ENCODE results near the gene WWOX. TPM values are rescaled to one million over a fixed set of nuclear protein-coding genes. Genes with fewer than 3 reads are reported as not detected.

The WWOX gene
- total RNA-seq, 1 donor from 2014 or later = 19.0 TPM

DNA sequence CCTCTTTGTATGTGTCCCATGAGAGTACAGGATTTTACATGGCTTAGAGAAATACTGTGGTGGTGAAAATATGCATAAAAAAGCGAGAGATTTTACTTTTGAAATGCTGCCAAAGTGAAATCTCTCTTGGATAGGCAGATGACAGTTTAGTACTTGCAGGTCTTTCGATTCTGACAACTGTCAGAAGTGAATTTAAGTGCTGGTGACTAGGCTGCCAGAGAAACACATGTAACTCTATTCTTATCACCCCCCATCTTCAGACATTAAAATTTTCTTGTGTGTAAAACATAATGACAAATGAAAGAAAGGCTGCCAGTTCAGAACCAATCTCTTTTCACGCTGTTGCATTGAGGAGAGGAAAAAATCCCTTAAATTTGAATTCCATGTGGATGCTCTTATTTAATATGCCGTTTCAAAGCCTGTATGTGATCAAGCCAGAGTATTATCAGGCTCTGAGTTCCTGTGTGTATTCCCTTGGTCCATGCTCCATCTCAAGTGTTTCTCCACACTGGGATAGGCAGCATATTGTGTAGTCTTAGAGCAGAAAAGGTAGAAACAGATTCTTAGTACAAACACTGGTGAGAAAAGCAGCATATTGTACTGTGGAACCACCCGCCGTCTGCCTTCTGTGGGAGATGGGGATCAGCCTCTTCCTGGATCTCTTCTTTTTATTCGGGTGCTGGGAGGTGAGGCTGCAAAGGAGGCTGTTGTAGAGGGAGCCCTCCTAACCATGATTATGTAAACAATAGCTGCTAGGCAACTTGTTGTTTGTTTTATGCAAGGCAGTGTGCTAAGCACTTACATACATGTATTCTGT, 291.3 kb downstream of the WWOX start:
- intact Hi-C loops (cut with micrococcal nuclease) = loop anchor here (5.0 kb wide), 1 partner anchor 33 kb away; no protein-coding TSS in a partner anchor

DNA sequence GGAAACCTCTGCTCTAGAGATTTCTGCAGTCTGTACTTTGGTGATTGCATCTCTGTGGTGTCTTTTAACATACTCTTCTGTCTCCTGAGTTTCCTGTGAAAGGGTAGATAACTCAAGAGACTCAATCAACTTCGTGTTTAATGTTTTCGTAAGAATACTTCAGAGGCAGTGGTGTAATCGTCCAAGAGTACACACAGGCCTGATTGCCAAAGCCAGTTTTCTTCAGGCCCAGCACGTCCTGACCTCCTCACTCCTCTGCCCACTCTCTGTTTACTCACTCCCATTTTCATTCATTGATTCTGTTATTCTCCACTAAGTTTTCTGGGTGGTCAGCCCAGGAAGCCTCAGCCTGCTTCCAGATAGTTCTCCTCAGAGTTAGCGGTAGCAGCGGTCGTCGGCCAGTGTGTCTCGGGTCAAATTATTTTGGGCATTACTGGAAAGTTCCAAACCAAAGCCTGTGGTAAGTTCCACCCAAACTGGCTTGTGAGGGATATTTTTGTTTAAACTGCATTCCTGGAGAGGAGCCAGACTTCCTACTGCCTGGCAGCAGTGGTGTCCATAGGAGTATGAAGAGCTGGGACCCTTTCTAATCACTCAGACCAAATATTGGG, 293.2 kb downstream of the WWOX start:
- intact Hi-C loops (cut with micrococcal nuclease) = loop anchor here (5.0 kb wide), 1 partner anchor 35 kb away; no protein-coding TSS in a partner anchor

DNA sequence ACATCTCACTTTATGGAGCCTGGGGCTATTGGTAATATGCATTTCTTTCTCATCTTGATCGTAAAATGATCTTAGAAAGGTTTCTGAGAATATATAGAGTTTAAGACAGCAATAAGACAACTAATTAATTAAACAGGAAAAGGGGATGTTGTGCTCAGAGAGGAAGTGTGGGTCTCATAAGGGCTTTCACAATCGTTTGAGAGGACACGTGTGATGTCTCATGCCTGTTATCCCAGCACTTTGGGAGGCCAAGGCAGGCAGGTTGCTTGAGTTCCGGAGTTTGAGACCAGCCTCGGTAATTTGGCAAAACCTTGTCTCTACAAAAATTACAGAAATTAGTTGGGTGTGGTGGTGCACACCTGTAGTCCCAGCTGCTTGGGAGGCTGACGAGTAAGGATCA, 295.6 kb downstream of the WWOX start:
- intact Hi-C loops (cut with micrococcal nuclease) = no loop called here

DNA sequence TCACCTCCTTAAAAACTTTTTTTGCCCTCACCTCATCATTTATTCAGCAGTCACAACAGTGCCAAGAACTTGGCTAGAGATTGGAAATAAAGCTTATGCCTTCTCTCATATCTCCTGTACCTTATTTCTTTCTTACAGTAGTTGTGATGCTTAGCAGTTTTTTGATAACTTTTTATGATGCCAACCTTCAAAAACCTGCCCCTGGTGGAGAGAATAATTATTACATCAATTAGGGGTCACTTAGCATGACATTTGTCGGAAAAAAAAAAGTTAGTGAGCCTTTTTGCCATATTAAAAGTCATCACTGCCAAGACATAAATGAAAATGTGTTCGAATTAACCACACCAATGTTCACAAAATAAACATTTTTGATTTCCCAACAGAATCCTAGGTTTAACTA, 296.6 kb downstream of the WWOX start:
- intact Hi-C loops (cut with micrococcal nuclease) = no loop called here

DNA sequence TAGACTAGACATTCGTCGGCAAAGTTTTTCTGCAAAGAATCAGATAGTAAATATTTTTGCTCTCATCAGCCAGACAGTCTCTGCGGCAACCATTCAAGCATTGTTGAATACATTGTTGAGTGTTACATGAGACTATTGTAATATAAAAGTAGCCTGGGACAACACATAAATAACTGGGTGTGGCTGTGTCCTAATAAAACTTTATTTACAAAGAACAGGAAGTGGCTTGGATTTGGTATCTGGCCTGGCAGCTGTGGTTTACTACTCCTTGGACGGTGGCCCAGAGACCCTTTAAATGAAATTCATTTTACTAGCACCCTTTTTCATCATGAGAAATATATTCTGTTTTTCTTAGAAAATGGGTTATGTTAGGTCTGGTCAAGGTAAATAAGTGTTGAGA, 297.2 kb downstream of the WWOX start:
- intact Hi-C loops (cut with micrococcal nuclease) = no loop called here

DNA sequence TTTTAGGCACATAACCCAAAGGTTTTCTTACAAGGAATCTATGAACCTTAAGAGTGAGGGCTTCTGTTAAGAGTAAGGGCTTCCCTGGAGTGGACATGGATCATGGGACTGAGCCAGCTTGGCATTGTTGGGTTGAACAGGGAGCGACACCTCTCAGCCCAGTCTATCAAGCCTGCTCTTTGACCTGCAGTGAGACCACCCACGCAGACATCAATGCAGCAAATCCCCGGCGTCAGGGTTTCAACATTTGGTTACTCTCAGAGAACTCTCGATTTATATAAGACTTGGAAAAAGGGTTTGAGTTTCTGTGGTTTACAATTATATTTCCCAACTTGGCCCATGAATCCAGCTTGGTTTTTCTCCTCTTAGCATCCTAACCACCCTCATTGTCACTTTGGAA, 299.9 kb downstream of the WWOX start:
- intact Hi-C loops (cut with micrococcal nuclease) = no loop called here

DNA sequence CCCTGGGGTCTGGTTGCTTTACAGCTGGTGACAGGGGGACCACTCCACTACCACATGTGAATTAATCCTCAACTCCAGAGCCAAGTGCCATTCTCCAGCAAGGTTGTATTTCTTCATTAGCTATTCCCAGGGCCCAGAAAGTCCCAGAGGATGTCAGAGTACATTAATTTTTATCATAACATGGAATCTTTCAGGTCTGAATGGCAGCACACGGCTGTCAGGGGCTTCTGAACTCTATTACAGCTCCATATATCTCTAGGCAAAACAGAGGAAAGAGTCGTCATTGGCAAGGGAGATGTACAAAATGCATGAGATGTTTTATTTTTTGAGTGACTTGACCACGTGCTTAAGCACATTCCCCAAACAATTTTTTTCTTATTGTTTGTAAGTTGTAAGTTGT, 303.4 kb downstream of the WWOX start:
- intact Hi-C loops (cut with micrococcal nuclease) = no loop called here

DNA sequence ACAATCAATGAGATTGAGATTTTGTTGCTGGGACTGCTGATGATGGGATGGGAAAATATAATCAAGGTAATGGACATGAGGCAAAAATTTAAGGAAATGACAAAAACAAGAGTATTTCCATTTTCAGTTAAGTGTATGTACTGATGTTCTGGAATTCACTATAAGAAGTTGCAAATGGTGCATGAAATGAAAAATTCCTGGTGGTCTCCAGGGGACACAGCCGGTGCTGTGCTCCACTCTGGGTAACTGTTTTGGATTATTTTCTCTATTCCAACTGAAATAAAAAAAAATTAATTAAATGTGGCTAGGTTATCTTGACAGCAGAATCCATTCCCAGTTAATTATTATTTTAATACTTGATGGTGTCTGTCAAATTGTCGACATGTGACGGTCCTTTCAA, 305.6 kb downstream of the WWOX start:
- intact Hi-C loops (cut with micrococcal nuclease) = no loop called here

DNA sequence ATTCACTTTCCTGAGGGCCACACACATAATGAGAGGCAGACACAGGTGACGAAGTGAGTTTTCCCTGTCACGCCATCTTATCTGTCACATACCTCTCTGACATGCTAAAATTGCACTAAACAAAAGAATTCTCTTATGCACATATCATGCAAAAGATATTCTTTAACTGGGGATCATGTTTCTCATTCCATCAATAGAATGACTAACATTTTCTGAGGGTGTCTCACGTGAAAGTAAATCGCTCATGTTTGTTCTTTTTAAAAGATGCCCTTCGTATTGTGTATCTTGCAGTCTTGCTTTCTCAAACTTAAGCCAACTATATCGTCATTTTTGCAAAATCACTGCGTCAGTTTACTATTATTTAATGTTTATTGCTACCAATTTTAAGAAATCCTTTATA, 306.4 kb downstream of the WWOX start:
- intact Hi-C loops (cut with micrococcal nuclease) = no loop called here

DNA sequence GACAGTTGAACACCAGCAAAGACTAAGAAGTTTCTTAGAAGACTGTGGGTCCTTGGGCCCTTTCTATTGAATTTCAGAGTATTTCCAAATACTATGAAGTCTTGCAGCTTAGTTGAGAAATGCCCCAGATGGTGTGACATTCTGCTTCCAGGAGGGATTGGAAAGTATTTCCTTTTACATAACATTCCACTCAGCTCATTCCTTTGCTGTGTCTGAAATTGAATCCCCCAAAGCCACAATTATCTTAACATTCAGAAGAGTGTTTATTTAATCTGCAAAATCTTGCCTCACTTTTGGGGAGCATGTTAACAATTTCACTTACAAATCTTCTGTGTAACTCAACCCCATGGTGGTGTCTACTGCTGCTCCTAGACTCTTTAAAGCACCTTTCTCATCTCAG, 307.7 kb downstream of the WWOX start:
- intact Hi-C loops (cut with micrococcal nuclease) = no loop called here

DNA sequence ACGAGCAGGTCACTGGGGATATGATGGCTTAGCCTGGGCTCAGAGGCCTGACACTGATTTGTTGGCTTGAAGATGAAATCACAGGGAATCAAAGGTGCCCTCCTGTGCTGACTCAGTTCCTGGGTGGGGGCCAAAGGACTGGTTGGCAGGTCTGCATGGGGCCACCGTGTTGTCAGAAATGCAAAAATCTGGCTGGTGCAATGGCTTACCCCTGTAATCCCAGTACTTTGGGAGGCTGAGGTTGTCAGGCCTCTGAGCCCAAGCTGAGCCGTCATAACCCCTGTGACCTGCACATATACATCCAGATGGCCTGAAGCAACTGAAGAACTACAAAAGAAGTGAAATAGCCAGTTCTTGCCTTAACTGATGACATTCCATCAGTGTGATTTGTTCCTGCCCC, 314.2 kb downstream of the WWOX start:
- intact Hi-C loops (cut with micrococcal nuclease) = no loop called here

DNA sequence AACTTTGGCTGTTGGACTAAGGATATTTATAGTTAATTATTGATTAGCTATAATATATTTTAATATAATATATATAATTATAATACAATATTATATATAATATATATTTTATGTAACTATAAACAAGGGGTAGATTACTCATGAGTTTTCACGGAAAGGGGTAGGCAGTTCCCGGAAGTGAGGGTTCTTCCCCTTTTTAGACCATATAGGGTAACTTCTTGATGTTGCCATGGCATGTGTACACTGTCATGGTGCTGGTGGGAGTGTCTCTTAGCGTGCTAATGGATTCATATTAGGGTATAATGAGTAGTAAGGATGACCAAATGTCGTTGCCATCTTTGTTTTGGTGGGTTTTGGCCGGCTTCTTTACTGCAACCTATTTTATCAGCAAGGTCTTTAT, 315.6 kb downstream of the WWOX start:
- intact Hi-C loops (cut with micrococcal nuclease) = no loop called here

DNA sequence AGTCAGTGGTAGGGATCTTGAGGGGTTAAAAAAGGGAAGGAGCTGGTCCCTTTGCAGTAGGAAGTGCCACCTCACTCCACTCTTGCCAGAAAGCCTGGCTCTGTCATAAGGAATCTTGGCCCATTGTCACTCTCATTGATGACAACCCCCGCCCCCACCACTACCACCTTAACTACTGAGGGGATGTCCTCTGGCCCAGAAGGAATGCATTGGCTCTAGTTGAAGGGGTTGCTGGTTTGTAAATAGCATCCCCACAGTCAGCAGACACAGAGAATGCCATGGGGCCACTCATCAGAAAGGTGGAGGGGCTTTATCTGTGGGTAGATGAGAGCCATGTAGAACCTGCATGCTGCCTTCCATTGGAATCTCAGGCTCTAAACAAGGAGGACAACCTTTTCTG, 316.2 kb downstream of the WWOX start:
- intact Hi-C loops (cut with micrococcal nuclease) = no loop called here

DNA sequence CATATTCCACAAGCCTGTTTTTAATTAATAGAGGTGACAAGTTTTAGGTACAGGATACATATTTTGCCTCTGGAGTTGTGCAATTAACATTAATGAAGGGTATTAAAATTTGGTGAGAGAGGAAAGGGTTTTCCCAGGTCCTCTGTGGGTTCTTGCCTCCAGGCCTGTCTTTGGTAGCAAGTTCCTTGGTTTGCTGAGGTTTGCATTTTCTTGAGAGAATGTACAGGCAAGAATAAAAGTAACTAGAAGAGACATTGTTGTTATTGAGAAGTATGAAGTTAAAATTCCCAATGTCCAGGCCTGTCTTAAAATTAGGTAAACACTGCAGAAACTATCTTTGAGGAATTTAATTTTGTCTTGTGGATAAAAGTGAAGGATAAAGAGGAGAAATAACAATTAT, 316.9 kb downstream of the WWOX start:
- intact Hi-C loops (cut with micrococcal nuclease) = no loop called here

DNA sequence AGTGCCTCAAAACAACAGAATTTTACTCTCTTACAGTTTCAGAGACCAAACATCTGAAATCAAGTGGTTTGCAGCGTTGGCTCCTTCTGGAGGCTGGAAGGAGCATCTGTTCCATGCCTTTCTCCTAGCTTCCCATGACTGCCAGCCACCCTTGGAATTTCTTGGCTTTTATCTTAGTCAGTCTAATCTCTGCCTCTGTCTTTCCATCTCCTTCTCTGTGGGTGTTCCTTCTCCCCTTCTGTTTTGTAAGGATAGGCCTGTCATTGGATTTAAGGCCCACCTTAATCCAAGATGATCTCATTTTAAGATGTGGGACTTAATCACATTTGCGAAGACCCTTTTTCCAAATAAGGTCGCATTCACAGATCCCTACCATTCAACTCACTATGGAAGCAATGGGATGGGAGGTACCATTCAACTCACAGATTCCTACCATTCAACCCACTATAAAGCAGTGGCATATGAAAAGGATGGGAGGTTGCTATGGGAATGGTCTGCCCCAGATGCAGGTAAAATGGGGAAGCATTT, 321.8 kb downstream of the WWOX start:
- intact Hi-C loops (cut with micrococcal nuclease) = no loop called here

DNA sequence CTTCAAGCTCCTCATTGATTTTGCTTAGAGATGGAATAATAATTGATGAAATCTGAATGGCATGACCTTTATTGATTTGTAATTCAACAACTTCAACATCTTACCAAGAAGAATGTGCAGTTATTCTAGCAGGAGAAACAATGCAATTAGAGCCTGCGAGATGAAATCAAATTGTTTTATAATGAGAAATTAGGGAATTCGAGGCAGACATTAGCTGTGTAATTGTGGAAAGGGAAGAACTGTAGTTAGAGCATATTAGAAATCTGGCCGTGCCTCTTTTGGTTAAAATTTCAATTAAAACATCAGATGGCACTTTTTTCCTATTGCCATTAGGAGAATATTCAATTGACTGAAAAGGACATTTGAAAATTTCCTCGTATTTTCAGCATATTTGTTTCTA, 325.8 kb downstream of the WWOX start:
- intact Hi-C loops (cut with micrococcal nuclease) = no loop called here

DNA sequence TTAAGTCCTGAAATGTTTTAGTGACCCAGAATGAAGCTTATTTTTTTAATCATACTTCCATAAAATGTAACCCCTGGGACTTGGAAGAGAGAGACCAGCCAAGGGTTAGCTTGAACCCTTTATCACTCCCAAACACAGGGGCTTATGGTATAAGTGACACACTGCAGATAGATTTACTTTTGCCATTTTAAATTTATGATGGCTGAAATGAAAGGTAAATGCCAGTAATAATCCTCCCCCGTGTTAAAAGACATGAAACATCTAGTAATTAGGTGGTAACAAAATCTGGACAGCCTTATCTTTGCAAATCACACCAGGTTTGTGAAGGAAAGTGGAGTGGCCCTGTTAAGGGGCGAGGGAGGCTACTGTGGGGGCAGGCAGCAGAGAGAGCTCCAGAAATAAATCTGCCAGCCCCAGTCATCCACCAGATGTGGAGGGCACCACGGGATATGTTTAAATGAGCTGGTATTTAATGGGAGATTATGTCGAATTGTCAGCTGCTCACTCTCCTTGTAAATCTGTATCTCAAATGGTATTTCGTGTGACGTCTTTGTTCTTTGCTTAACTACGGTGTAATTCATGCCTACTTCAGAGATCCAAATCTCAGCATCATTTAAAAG, 326.5 kb downstream of the WWOX start:
- intact Hi-C loops (cut with micrococcal nuclease) = no loop called here

DNA sequence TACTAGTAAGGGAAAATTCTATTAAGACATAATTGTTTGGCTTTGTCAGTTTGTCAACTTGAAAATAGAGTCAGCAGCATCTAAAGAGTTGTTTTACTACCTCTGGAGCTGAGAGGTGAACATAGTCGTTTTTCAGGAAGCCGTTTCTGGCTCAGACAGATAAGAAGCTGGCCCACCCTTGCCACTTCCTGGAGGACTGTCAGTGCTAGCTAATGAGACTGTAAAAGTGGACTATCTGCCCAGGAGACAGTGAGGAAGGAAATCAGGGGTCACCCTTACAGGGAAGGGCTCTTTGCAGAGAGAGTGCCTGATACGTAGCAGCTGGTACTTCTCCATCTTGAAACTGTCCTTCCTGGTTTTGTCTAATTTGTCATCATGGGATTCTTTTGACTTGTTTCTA, 328.7 kb downstream of the WWOX start:
- intact Hi-C loops (cut with micrococcal nuclease) = no loop called here

DNA sequence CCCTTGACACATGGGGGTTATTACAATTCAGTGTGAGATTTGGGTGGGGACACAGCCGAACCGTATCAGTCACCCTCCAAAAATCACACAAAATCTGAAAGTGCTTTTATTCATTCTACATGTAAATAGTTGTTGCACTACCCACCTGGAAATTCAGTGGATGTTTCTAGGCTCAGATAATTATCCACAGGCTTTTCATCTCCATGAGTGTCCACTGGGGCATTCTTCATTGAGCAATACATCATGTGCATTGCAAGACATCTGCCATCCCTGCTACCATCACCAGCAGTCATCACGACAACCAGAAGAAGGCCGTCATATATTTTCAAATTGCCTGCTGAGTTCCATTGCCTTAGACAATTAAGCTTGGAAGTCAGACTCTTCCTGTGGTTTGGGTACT, 330.8 kb downstream of the WWOX start:
- intact Hi-C loops (cut with micrococcal nuclease) = no loop called here

DNA sequence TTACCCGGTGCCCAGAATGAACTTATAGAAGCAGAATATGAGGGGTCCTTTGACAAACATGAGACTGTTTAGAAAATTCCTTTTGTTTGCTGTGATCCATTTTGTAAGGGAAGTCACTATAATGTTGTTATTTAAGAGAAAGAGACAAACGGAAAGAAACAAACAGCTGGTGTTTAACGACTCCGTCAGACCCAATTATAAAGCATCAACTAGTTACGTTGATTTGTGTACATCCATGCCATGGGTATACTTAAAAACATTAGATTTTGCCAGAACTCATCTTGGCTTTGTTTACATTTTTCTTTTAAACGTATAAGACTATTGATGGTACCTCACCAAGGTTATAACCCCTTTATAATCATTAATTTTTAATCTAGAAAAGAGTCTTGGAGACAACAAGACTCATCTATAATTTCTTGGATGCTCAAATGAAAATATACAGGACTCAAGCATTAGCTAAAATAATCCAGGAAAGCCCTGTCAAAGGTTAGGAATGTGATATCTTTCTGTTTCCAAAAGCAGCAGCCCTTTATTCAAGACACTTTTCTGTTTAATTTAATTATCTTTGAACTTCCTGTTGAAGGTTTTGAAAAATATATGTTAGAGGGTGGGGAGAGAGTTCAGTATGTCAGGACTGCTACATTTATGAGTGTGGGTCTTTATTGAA, 331.7 kb downstream of the WWOX start:
- intact Hi-C loops (cut with micrococcal nuclease) = no loop called here

DNA sequence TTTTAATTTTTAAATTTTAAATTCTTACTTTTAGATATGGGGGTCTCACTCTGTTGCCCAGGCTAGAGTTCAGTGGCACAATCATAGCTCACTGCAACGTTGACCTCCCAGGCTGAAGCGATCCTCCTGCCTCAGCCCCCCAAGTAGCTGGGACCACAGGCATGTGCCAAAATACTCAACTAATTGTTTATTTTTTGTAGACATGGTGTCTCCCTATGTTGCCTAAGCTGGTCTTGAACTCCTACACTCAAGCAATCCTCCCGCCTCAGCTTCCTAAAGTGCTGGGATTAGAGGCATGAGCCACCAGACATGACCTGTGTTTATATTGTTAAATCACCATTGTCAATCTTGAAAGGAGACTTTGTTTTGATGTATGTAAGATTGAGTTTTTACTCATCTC, 332.2 kb downstream of the WWOX start:
- intact Hi-C loops (cut with micrococcal nuclease) = no loop called here

DNA sequence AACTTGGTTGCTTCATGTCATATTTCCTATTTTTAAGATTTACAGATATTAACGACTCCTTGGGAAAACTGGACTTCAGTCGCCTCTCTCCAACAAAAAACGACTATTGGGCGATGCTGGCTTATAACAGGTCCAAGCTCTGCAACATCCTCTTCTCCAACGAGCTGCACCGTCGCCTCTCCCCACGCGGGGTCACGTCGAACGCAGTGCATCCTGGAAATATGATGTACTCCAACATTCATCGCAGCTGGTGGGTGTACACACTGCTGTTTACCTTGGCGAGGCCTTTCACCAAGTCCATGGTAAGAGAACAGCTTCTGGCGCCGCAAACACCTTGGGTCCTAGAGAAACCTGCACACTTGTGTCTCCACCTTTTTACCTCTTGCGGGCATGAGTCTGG, 333.0 kb downstream of the WWOX start:
- intact Hi-C loops (cut with micrococcal nuclease) = no loop called here
